CD4-positive, CD25-positive, alpha-beta regulatory T cell (primary cell): ENCODE data around the gene TINAG. TPM values are rescaled to one million over a fixed set of nuclear protein-coding genes. Genes with fewer than 3 reads are reported as not detected.

Experiments
- ATAC-seq, 2 donors: fragments of 150-1000 bp; cut with Tn5 transposase; one replicate each; pipeline ENCODE4 v1.10.0; 2021; ENCODE audit warnings: low read depth in 2 of 2, moderate number of reproducible peaks in 2 of 2, moderate library complexity in 1 of 2
- DNase-seq, 3 donors: peaks; one replicate each; pipeline versions ENCODE4 v3.0.0 to v3.0.0-alpha.2; 2012 to 2022; ENCODE audit warnings: mixed read lengths in 1 of 3
- H3K27ac ChIP-seq: one replicate; pipeline ENCODE4 v1.7.0; 2013; ENCODE audit warnings: mild to moderate bottlenecking, low read length; ENCODE audit not compliant: insufficient read depth, poor library complexity, severe bottlenecking
- H3K27me3 ChIP-seq: one replicate; pipeline ENCODE4 v1.7.0; 2013; ENCODE audit warnings: low read length; ENCODE audit not compliant: control insufficient read depth, insufficient read depth
- H3K36me3 ChIP-seq: one replicate; pipeline ENCODE4 v1.7.0; 2013; ENCODE audit warnings: mild to moderate bottlenecking, low read length, moderate library complexity; ENCODE audit not compliant: control insufficient read depth, insufficient read depth
- H3K4me1 ChIP-seq: 2 replicates; pipeline ENCODE4 v1.7.0; 2013; ENCODE audit warnings: mild to moderate bottlenecking, low read length; ENCODE audit not compliant: insufficient read depth, control insufficient read depth, poor library complexity, severe bottlenecking
- H3K4me3 ChIP-seq: one replicate; pipeline ENCODE4 v1.7.0; 2013; ENCODE audit warnings: low read depth, mild to moderate bottlenecking, low read length, moderate library complexity
- H3K9me3 ChIP-seq, 2 experiments: 1 replicate in 1 of 2; 2 replicates in 1 of 2; pipeline ENCODE4 v1.7.0; 2013; ENCODE audit warnings: low read length in 2 of 2, mild to moderate bottlenecking in 1 of 2, moderate library complexity in 1 of 2; ENCODE audit not compliant: control insufficient read depth in 2 of 2
- H3K27ac Mint-ChIP-seq, 3 donors: one replicate each; pipeline ENCODE4 v1.8.0; 2020 to 2022; ENCODE audit warnings: mild to moderate bottlenecking in 3 of 3, mixed read lengths in 3 of 3, moderate library complexity in 2 of 3
- H3K27me3 Mint-ChIP-seq: one replicate; pipeline ENCODE4 v1.8.0; 2022; ENCODE audit warnings: mild to moderate bottlenecking, mixed read lengths
- H3K36me3 Mint-ChIP-seq: one replicate; pipeline ENCODE4 v1.8.0; 2020; ENCODE audit warnings: mixed read lengths
- H3K4me1 Mint-ChIP-seq, 4 donors: one replicate each; pipeline ENCODE4 v1.8.0; 2020 to 2022; ENCODE audit warnings: mixed read lengths in 4 of 4, mild to moderate bottlenecking in 1 of 4
- H3K4me3 Mint-ChIP-seq, 4 donors: one replicate each; pipeline ENCODE4 v1.8.0; 2020 to 2022; ENCODE audit warnings: mild to moderate bottlenecking in 4 of 4, mixed read lengths in 4 of 4, moderate library complexity in 3 of 4
- H3K9me3 Mint-ChIP-seq, 7 donors: one replicate each; pipeline ENCODE4 v1.8.0; 2020 to 2022; ENCODE audit warnings: mixed read lengths in 7 of 7, mild to moderate bottlenecking in 3 of 7, moderate library complexity in 2 of 7
- polyA plus RNA-seq, 4 donors: library from polyadenylated mRNA; unstranded; fragments of 300-500 nt; fragmentation: Illumina TruSeq; gene quantifications; one replicate each; pipeline ENCODE4 v1.2.3, GENCODE V29; 2021
- total RNA-seq: library from RNA; stranded (reverse); gene quantifications from one replicate; pipeline ENCODE4 v1.2.3, GENCODE V29; 2022

Gene TINAG, protein sequence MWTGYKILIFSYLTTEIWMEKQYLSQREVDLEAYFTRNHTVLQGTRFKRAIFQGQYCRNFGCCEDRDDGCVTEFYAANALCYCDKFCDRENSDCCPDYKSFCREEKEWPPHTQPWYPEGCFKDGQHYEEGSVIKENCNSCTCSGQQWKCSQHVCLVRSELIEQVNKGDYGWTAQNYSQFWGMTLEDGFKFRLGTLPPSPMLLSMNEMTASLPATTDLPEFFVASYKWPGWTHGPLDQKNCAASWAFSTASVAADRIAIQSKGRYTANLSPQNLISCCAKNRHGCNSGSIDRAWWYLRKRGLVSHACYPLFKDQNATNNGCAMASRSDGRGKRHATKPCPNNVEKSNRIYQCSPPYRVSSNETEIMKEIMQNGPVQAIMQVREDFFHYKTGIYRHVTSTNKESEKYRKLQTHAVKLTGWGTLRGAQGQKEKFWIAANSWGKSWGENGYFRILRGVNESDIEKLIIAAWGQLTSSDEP
- total RNA-seq = not detected
- polyA plus RNA-seq = not detected

DNA sequence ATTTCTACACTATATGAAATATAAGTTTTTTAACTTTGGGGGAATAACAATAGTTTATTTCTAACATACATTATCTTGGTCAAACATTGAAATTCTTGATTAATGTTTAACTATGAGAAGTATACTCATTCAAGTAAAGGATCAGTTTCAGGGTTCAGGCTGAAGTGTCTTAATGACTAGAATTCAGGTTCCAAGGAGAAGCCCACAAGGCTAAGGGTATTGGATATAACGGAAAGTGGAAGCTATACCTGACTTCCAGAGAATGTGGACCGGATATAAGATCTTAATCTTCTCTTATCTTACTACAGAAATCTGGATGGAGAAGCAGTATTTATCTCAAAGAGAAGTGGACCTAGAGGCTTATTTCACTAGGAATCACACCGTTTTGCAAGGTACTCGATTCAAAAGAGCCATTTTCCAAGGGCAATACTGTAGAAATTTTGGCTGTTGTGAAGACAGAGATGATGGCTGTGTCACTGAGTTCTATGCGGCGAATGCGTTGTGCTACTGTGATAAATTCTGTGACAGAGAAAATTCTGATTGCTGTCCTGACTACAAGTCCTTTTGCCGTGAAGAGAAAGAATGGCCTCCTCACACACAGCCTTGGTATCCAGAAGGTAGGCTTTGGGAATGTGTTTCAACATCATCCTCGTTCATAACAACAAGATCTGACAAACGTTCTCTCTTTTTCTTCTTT lies at the start of gene TINAG:
TINAG (plus strand) TSS at position 153 of the 697 bp plus-strand sequence; CDS start at position 263, 110 bp downstream.
- H3K27ac ChIP-seq = no peak within 1 kb of the TSS
- Mint-ChIP-seq H3K27ac (no peak within 1 kb of the TSS), H3K27me3 (no peaks in the 10 kb centered on the region), H3K4me3 (peak within 1 kb of the TSS in 1 of 4 donors; percentile 23), H3K36me3 (no peaks in the 10 kb centered on the region), H3K4me1 (no peaks in the 10 kb centered on the region), H3K9me3 (peaks cover 0 to 9% (median 4%) of the 10 kb centered on the region in 7 donors)
- H3K36me3 ChIP-seq = no peaks in the 10 kb centered on the region
- DNase-seq (no peak), ATAC-seq (no peak)
- H3K9me3 ChIP-seq = no peaks in the 10 kb centered on the region
- no peak within 1 kb of the TSS for H3K4me3 ChIP-seq
- H3K27me3 ChIP-seq = no peaks in the 10 kb centered on the region
- H3K4me1 ChIP-seq = no peaks in the 10 kb centered on the region

- no peak for ATAC-seq
These were observed 48.2 kb upstream of the TINAG start for GRCh38 chr6:54260025-54260424.

GRCh38 chr6:54262499-54262898 lies 45.7 kb upstream of the TINAG start:
- H3K4me3 Mint-ChIP-seq = no peak overlapping the region

More at GRCh38 chr6:54260025-54260424, 48.2 kb upstream of the TINAG start:
- no peak overlapping the region for H3K27ac Mint-ChIP-seq
- Histone ChIP-seq H3K9me3 (no peaks in the 10 kb centered on the region), H3K27ac (no peak overlapping the region), H3K27me3 (no peaks in the 10 kb centered on the region), H3K36me3 (no peaks in the 10 kb centered on the region), H3K4me1 (no peaks in the 10 kb centered on the region), H3K4me3 (no peak overlapping the region)
- no peak overlapping the region for H3K4me3 Mint-ChIP-seq
- DNase-seq = no peak
- H3K9me3 Mint-ChIP-seq = peaks cover 0 to 2% (median 0%) of the 10 kb centered on the region in 7 donors
- H3K36me3 Mint-ChIP-seq = no peaks in the 10 kb centered on the region
- no peaks in the 10 kb centered on the region for H3K4me1 Mint-ChIP-seq
- H3K27me3 Mint-ChIP-seq = no peaks in the 10 kb centered on the region

GRCh38 chr6:54262971-54263370 lies 45.3 kb upstream of the TINAG start:
- Histone ChIP-seq H3K4me3 (no peak overlapping the region), H3K9me3 (no peaks in the 10 kb centered on the region), H3K27ac (no peak overlapping the region), H3K27me3 (no peaks in the 10 kb centered on the region), H3K4me1 (no peaks in the 10 kb centered on the region), H3K36me3 (no peaks in the 10 kb centered on the region)
- no peaks in the 10 kb centered on the region for H3K36me3 Mint-ChIP-seq
- H3K9me3 Mint-ChIP-seq = peaks cover 0 to 3% (median 0%) of the 10 kb centered on the region in 7 donors
- H3K4me3 Mint-ChIP-seq = peak overlapping the region in 1 of 4 donors; percentile 15
- DNase-seq (no peak), ATAC-seq (no peak)
- no peak overlapping the region for H3K27ac Mint-ChIP-seq
- H3K27me3 Mint-ChIP-seq = no peaks in the 10 kb centered on the region
- no peaks in the 10 kb centered on the region for H3K4me1 Mint-ChIP-seq

More at GRCh38 chr6:54262499-54262898, 45.7 kb upstream of the TINAG start:
- Histone ChIP-seq H3K36me3 (no peaks in the 10 kb centered on the region), H3K27me3 (no peaks in the 10 kb centered on the region), H3K9me3 (no peaks in the 10 kb centered on the region), H3K4me3 (no peak overlapping the region), H3K4me1 (no peaks in the 10 kb centered on the region), H3K27ac (no peak overlapping the region)
- H3K4me1 Mint-ChIP-seq = no peaks in the 10 kb centered on the region
- DNase-seq (no peak), ATAC-seq (no peak)
- no peaks in the 10 kb centered on the region for H3K27me3 Mint-ChIP-seq
- no peaks in the 10 kb centered on the region for H3K36me3 Mint-ChIP-seq
- H3K27ac Mint-ChIP-seq = no peak overlapping the region
- peaks cover 0 to 4% (median 0%) of the 10 kb centered on the region in 7 donors for H3K9me3 Mint-ChIP-seq

- ATAC-seq (no peak), DNase-seq (no peak)
- Histone ChIP-seq H3K36me3 (no peaks in the 10 kb centered on the region), H3K4me1 (no peaks in the 10 kb centered on the region), H3K4me3 (no peak overlapping the region), H3K27ac (no peak overlapping the region), H3K27me3 (no peaks in the 10 kb centered on the region), H3K9me3 (no peaks in the 10 kb centered on the region)
- Mint-ChIP-seq H3K27ac (no peak overlapping the region), H3K27me3 (no peaks in the 10 kb centered on the region), H3K4me1 (no peaks in the 10 kb centered on the region), H3K36me3 (no peaks in the 10 kb centered on the region), H3K4me3 (no peak overlapping the region), H3K9me3 (peaks cover 0 to 3% (median 2%) of the 10 kb centered on the region in 7 donors)
These were observed 43.5 kb upstream of the TINAG start for GRCh38 chr6:54264581-54265272.

GRCh38 chr6:54266400-54266923 lies 41.8 kb upstream of the TINAG start:
- DNase-seq = no peak
- Histone ChIP-seq H3K36me3 (no peaks in the 10 kb centered on the region), H3K4me1 (no peaks in the 10 kb centered on the region), H3K9me3 (no peaks in the 10 kb centered on the region), H3K27me3 (no peaks in the 10 kb centered on the region), H3K27ac (no peak overlapping the region), H3K4me3 (no peak overlapping the region)
- H3K4me1 Mint-ChIP-seq = no peaks in the 10 kb centered on the region
- H3K4me3 Mint-ChIP-seq = no peak overlapping the region
- H3K27ac Mint-ChIP-seq = no peak overlapping the region
- H3K36me3 Mint-ChIP-seq = no peaks in the 10 kb centered on the region
- no peaks in the 10 kb centered on the region for H3K27me3 Mint-ChIP-seq
- ATAC-seq = no peak
- peaks cover 0 to 4% (median 3%) of the 10 kb centered on the region in 7 donors for H3K9me3 Mint-ChIP-seq

DNA sequence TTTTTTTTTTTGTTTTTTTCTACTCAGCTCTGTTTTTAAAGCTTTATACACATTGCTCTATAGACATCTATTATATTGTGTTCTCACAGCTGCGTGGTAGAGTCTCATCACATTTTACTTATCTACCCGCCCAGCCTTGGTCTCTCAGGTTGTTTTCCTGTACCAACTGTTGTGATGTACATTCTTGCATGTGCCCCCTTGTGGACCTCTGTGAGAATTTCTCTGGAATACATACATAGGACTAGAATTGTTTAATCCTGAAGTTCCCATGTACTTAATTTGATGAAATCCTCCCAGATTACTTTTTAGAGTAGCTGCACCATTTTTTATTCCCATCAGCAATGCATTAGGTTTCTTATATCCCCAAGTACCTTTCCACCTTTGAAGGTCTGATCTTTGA lies 40.4 kb upstream of the TINAG start:
- H3K36me3 Mint-ChIP-seq = no peaks in the 10 kb centered on the region
- H3K27ac Mint-ChIP-seq = no peak overlapping the region
- Histone ChIP-seq H3K4me1 (no peaks in the 10 kb centered on the region), H3K36me3 (no peaks in the 10 kb centered on the region), H3K27me3 (no peaks in the 10 kb centered on the region), H3K27ac (no peak overlapping the region), H3K9me3 (no peaks in the 10 kb centered on the region), H3K4me3 (no peak overlapping the region)
- H3K9me3 Mint-ChIP-seq = peaks cover 0 to 4% (median 3%) of the 10 kb centered on the region in 7 donors
- DNase-seq (no peak), ATAC-seq (no peak)
- no peaks in the 10 kb centered on the region for H3K27me3 Mint-ChIP-seq
- no peaks in the 10 kb centered on the region for H3K4me1 Mint-ChIP-seq
- H3K4me3 Mint-ChIP-seq = no peak overlapping the region
